GM06990 (cell line): ENCODE data around the gene MSANTD2.
A peak's percentile ranks its signal among the peaks of the same experiment; 100 is the strongest.

Experiments used
- DNase-seq: peaks from one replicate; pipeline ENCODE4 v3.0.0-alpha.2; 2011; ENCODE audit not compliant: insufficient read length; ENCODE audit errors: extremely low read depth
- H3K27me3 ChIP-seq: replicated peaks from 2 replicates; pipeline ENCODE4 v1.6.0; 2011; ENCODE audit warnings: low read length; ENCODE audit not compliant: control insufficient read depth, insufficient read depth
- H3K36me3 ChIP-seq: 2 replicates; pipeline ENCODE4 v1.5.1; 2011; ENCODE audit warnings: low read length; ENCODE audit not compliant: control insufficient read depth, insufficient read depth
- H3K4me3 ChIP-seq: replicated peaks from 2 replicates; pipeline ENCODE4 v1.5.1; 2011; ENCODE audit warnings: low read depth, mild to moderate bottlenecking, control low read depth, low read length
- TF ChIP-seq, protein P1 (sequence below): IDR thresholded peaks from 2 replicates; pipeline ENCODE4 v1.5.1; 2011; ENCODE audit warnings: low read length, control low read depth, mild to moderate bottlenecking, inconsistent platforms; ENCODE audit not compliant: insufficient read depth, poor library complexity, severe bottlenecking

Gene MSANTD2

DNA sequence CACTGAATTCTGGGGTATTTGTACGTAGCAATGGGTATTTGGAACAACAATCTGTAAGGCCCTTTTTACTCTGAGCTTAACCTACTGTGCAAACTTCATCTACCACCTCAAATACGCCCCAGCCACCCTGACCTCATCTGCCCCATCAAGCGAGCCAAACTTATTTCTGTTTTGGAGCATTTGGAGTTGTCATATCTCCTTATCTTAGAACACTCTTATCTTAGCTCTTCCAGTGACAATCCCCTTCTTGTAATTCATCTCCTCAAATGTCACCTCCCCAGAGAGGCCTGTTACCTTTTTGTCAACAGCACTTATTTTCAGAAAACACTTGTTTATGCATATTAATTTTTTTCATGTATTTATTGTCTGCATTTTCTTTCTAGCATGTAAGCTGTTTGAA lies 4.7 kb upstream of the MSANTD2 start:
- TF ChIP-seq, protein P1, sequence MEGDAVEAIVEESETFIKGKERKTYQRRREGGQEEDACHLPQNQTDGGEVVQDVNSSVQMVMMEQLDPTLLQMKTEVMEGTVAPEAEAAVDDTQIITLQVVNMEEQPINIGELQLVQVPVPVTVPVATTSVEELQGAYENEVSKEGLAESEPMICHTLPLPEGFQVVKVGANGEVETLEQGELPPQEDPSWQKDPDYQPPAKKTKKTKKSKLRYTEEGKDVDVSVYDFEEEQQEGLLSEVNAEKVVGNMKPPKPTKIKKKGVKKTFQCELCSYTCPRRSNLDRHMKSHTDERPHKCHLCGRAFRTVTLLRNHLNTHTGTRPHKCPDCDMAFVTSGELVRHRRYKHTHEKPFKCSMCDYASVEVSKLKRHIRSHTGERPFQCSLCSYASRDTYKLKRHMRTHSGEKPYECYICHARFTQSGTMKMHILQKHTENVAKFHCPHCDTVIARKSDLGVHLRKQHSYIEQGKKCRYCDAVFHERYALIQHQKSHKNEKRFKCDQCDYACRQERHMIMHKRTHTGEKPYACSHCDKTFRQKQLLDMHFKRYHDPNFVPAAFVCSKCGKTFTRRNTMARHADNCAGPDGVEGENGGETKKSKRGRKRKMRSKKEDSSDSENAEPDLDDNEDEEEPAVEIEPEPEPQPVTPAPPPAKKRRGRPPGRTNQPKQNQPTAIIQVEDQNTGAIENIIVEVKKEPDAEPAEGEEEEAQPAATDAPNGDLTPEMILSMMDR, result no peak
- DNase-seq, result no peak
- H3K27me3 ChIP-seq, result no peaks in the 10 kb centered on the region
- no peak overlapping the region for H3K4me3 ChIP-seq
- H3K36me3 ChIP-seq, result no peaks in the 10 kb centered on the region; the same call in none of the 2 replicates

DNA sequence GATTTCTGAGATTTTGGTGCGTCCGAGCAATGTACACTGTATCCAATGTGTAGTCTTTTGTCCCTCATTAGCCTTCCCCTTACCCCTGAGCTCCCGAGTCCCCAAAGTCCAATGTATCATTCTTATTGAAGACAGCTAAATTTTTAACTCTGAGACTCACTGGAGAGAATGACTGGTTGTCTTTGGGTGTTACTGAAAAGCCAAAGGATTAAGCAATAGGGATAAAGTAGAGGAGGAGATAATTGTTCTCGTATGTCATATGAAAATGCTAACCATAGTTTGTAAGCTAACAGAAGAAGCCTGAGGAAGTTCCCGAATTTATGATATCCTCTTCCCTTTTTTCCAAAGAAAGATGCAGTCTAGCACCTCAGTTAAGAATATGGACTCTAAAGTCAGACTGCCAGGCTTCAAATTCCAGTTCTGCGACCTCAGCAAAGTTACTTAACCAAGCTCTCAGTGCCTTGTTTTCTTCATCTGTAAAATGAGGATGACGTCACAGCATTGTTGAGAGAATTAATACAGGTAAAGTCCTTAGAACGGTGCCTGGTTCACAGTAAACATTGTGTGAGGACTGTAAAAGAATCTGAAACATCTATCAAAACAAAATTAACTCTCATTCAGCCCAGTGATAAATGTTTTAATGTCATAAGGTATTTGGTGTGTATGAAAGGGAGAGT lies 1.6 kb upstream of the MSANTD2 start:
- H3K27me3 ChIP-seq, result no peaks in the 10 kb centered on the region

DNA sequence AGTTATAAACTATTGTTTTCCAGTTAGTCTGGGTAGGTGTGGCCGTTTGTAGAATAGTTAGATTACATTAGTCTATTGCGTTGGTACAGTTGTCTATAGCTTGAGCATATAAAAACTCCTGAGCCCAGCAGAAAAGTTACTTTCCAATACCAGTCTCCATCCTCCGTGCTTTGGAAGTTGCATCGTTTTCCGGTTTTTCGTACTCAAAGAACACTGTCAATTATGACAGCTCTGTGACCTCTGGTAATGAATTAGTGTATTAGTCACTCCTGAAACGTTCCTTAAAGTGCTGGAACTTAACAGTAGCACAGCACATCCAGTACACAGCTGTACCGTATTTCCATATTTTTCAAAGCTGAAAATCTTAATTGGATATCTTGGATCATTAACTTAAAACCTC lies 808 bp upstream of the MSANTD2 start:
- peak overlapping the region; percentile 86 for H3K4me3 ChIP-seq
- TF ChIP-seq, protein P1, result no peak
- H3K27me3 ChIP-seq, result no peaks in the 10 kb centered on the region
- no peaks in the 10 kb centered on the region; the same call in 1 of the 2 replicates for H3K36me3 ChIP-seq
- no peak for DNase-seq

More for the DNA sequence above, 1.6 kb upstream of the MSANTD2 start:
- H3K4me3 ChIP-seq, result no peak overlapping the region
- DNase-seq, result no peak
- TF ChIP-seq, protein P1, result no peak
- no peaks in the 10 kb centered on the region; the same call in 1 of the 2 replicates for H3K36me3 ChIP-seq

DNA sequence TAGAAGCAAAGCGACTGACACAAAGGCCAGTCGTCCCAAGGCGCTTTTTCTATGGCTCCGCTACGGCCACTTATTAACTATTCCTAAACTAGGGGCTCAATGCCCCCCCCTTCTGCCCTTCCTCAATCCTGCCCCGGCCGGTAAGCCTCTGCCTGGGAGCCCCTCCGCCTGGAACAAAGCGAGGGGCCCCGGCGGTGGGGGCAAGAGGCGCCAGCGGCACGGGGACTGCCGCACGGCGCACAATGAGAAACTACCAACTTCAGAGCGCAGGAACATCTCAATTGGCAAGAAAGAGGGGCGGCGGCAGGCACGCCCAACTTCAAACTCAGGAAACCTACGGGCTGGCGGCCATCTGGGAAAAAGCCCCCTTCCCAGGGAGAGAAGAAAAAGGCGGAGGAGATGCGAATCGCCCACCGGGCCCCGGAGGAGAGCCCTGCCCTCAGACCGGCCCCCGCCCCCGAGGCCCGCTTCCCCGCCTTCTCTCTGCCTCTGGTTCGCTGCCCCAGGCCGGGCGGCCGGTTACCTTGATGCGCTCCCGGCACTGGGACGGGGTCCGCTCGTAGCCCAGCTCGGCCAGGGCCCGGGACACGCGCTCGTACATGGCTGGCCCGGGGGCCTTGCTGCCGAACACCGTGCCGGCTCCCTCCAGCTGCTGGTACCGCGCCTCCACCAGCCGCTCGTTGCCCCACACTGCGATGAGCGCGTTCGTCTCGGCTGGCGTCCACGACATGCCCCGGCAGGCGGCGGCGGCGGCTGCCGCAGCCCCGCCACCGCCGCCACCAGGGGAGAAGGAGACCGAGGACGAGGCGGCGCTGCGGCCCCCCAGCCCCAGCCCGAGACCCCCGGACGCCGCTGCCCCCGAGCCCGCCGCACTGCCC lies 619 bp downstream of the MSANTD2 start:
- TF ChIP-seq, protein P1, result no peak
- H3K27me3 ChIP-seq, result no peaks in the 10 kb centered on the region
- H3K4me3 ChIP-seq, result peak overlapping the region; percentile 86
- peak; percentile 59 for DNase-seq
- H3K36me3 ChIP-seq, result no peaks in the 10 kb centered on the region

DNA sequence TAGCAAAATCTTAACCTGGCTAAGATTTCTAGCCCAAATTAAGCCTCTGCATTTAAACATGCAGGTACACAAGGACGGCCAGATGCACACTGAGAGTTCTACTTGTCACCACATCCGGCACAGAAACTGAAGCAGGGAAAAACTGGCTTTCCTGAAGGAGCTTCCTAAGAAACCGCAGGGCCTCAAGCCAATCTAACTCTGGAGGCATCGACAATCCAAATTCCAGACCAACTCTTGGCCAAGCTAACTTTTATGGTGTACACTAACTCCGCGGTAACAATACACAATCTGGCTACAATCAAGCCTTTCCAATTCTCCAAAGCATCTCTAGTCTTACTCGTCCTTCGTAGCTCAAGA lies 1.2 kb downstream of the MSANTD2 start:
- TF ChIP-seq, protein P1, result no peak
- H3K27me3 ChIP-seq, result no peaks in the 10 kb centered on the region
- peak overlapping the region; percentile 86 for H3K4me3 ChIP-seq
- H3K36me3 ChIP-seq, result no peaks in the 10 kb centered on the region
- DNase-seq, result no peak
